ENCODE data around the gene CCDC92. TPM values are rescaled to one million over a fixed set of nuclear protein-coding genes. Genes with fewer than 3 reads are reported as not detected.

CCDC92 gene
- total RNA-seq, 1 donor from 2014 or later = 22.9 TPM

DNA sequence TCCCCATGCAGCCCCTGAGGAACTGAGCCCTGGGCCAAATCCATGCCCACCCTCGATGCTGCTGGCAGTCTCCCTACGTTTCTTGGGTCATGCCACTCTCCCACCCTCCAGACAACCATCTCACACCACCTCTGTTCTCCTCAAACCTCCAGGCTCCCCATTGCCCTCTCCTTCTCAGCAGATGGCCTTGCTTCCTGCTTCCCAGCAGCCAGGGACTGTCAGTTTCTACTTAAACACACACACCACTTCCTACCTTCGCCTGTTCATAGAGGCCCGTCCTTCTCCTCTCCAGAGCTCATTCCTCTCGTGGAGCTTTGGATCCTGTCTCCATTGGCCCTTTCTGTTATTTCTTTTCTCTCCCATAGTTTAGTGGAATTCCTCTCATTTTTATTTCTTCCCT, 27.5 kb upstream of the CCDC92 start:
- DNase-seq (ENCODE audit: extremely low spot score, unreplicated experiment) = no peak
- Mint-ChIP-seq H3K27me3 (no peaks in the 10 kb centered on the region), H3K36me3 (peaks cover 3% of the 10 kb centered on the region), H3K9me3 (no peaks in the 10 kb centered on the region), H3K27ac (no peak overlapping the region), H3K4me1 (ENCODE audit: unreplicated experiment) (peaks cover 33% of the 10 kb centered on the region), H3K4me3 (no peak overlapping the region)
- TF ChIP-seq, protein P1, sequence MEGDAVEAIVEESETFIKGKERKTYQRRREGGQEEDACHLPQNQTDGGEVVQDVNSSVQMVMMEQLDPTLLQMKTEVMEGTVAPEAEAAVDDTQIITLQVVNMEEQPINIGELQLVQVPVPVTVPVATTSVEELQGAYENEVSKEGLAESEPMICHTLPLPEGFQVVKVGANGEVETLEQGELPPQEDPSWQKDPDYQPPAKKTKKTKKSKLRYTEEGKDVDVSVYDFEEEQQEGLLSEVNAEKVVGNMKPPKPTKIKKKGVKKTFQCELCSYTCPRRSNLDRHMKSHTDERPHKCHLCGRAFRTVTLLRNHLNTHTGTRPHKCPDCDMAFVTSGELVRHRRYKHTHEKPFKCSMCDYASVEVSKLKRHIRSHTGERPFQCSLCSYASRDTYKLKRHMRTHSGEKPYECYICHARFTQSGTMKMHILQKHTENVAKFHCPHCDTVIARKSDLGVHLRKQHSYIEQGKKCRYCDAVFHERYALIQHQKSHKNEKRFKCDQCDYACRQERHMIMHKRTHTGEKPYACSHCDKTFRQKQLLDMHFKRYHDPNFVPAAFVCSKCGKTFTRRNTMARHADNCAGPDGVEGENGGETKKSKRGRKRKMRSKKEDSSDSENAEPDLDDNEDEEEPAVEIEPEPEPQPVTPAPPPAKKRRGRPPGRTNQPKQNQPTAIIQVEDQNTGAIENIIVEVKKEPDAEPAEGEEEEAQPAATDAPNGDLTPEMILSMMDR (conservative IDR thresholded peaks at IDR 0.05) = no peak

DNA sequence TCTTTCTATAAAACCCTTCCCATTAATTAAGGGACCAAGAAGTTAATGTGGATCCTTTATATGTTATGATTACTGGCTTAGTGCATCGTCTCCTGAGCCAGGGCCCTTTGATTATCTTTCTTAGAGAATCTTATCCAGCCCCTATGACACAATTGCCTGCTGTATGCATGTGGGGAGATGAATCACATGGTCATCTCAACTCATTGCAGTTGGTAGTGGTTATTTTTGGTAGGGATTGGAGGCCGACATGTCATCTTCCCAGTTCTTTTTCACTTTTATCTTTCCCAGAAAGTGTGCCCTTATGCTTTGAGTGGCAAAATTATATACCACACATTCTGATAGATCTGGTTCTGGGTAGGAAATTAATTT, 26.3 kb upstream of the CCDC92 start:
- Mint-ChIP-seq H3K27me3 (no peaks in the 10 kb centered on the region), H3K9me3 (no peaks in the 10 kb centered on the region), H3K4me3 (no peak overlapping the region), H3K36me3 (peaks cover 9% of the 10 kb centered on the region), H3K4me1 (ENCODE audit: unreplicated experiment) (peaks cover 39% of the 10 kb centered on the region), H3K27ac (no peak overlapping the region)
- TF ChIP-seq, protein P1 (conservative IDR thresholded peaks at IDR 0.05) = no peak
- no peak for DNase-seq (ENCODE audit: extremely low spot score, unreplicated experiment)

DNA sequence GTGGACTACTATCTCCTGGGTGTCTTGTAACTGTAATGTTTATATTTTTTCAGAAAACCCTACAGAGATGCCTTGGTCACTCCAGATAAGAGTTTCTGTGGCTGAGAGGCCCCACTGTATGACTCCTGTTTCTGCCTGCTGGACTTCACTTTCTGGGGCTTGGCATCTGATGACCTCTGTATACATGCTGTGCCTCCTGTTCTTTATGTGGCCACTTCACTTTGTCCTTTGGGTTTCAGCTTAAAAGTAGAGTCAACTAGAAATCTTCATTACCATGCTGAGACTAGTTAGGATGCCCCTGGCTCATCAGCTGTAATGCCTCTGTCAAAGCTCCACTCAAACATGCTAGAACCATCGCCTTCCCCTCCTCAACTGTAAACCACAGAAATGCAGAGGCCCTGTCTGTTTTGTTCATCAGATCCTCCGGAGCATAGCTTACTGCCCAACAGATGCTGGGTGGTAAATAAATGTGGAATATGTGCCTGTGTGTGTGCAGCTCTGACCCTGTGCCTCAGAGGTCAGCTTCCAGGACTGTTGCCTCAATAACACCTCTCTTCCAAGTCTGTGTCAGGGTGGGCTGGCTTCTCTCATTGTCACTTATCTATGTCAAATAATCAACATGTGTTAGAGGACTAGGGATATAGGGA, 25.8 kb upstream of the CCDC92 start:
- no peak for DNase-seq (ENCODE audit: extremely low spot score, unreplicated experiment)
- H3K4me1 Mint-ChIP-seq (ENCODE audit: unreplicated experiment) = peaks cover 44% of the 10 kb centered on the region
- no peak overlapping the region for H3K27ac Mint-ChIP-seq
- no peaks in the 10 kb centered on the region for H3K9me3 Mint-ChIP-seq
- no peaks in the 10 kb centered on the region for H3K27me3 Mint-ChIP-seq
- TF ChIP-seq, protein P1 (conservative IDR thresholded peaks at IDR 0.05) = no peak
- H3K36me3 Mint-ChIP-seq = peaks cover 9% of the 10 kb centered on the region
- H3K4me3 Mint-ChIP-seq = no peak overlapping the region

DNA sequence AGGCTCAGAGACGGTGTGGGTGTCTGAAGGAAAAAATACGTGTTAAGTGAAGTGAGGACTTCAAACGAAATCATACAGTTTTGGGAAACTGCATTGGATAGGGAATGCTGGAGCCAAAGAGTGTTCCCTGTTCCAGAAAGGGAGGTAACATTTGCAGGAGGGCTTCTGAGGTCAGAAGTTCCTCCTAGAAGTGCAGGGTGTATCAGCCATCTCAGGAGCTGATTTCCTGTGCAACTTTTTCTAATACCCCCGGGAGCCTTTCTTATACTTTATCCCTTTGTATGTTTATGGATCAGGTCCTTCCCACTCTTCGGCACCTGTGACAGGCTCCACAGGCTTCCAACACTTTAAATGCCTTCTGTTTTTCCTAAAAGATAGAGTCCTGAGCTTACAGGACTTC, 25.3 kb upstream of the CCDC92 start:
- H3K27me3 Mint-ChIP-seq = no peaks in the 10 kb centered on the region
- H3K4me1 Mint-ChIP-seq (ENCODE audit: unreplicated experiment) = peaks cover 47% of the 10 kb centered on the region
- no peaks in the 10 kb centered on the region for H3K9me3 Mint-ChIP-seq
- no peak overlapping the region for H3K4me3 Mint-ChIP-seq
- H3K27ac Mint-ChIP-seq = no peak overlapping the region
- peaks cover 11% of the 10 kb centered on the region for H3K36me3 Mint-ChIP-seq
- DNase-seq (ENCODE audit: extremely low spot score, unreplicated experiment) = no peak
- TF ChIP-seq, protein P1 (conservative IDR thresholded peaks at IDR 0.05) = no peak

DNA sequence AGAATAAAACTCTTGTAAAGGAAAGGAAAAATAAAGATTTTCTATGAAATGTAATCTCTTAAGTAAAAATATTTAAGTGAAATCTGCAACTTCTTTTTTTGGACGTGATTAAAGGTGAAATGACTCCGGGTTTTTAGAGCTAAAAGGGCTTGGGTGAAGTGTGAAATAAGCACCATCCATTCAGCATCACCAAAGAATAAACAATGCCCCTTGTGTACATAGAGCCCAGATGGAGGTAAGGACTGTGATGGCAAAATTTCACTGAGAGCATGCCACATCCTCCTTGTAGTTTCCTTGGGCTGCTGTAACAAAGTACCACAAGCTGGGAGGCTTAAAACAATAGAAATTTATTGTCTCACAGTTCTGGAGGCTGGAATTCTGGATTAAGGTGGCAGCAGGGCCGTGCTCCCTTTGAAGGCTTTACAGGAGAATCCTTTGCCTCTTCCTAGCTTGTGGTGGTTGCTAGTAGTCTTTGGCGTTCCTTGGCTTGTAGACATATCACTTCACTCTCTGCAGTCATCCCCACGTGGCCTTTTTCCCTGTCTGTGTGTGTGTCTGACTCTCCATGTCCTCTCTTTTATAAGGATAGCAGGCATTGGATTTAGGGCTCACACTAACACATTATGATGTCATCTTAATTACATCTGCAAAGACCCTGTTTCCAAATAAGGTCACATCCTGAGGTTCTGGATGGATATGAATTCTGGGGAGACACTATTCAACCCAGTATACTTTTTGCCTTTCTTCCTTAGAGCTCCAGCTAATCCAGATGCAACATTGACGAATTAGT, 24.6 kb upstream of the CCDC92 start:
- peaks cover 14% of the 10 kb centered on the region for H3K36me3 Mint-ChIP-seq
- peaks cover 47% of the 10 kb centered on the region for H3K4me1 Mint-ChIP-seq (ENCODE audit: unreplicated experiment)
- TF ChIP-seq, protein P1 (conservative IDR thresholded peaks at IDR 0.05) = no peak
- DNase-seq (ENCODE audit: extremely low spot score, unreplicated experiment) = no peak
- H3K27ac Mint-ChIP-seq = no peak overlapping the region
- H3K4me3 Mint-ChIP-seq = no peak overlapping the region
- H3K9me3 Mint-ChIP-seq = no peaks in the 10 kb centered on the region
- no peaks in the 10 kb centered on the region for H3K27me3 Mint-ChIP-seq

Data from type B pancreatic cell (in vitro differentiated cells).